H1 (cell line): ENCODE data around the gene C11orf54. TPM values are rescaled to one million over a fixed set of nuclear protein-coding genes. Genes with fewer than 3 reads are reported as not detected.

ENCODE experiments used
- CTCF ChIA-PET: fragments of 300-600 bp; sonication (Branson Sonifier 250); formaldehyde crosslinking; loops from one replicate; lab custom pipeline; 2021; ENCODE audit not compliant: partially characterized antibody; lab: Charles Lee
- POLR2A ChIA-PET: fragments of 300-600 bp; sonication (Branson Sonifier 250); formaldehyde crosslinking; loops from one replicate; lab custom pipeline; 2021; ENCODE audit warnings: inconsistent platforms; ENCODE audit not compliant: partially characterized antibody; lab: Charles Lee
- DNase-seq, 2 experiments: peaks; one replicate each; pipeline versions ENCODE4 v3.0.0 to v3.0.0-alpha.2; 2010 to 2022; ENCODE audit warnings: low spot score in 2 of 2, low read depth in 1 of 2, mixed read lengths in 1 of 2
- FAIRE-seq: peaks from 2 replicates; lab custom pipeline; 2011; peaks lifted over from hg19 to GRCh38; lab: Jason Lieb, UNC
- H2AFZ ChIP-seq: 2 replicates; pipeline ENCODE4 v1.8.1; 2012; ENCODE audit warnings: low read length, inconsistent platforms
- H2AK5ac ChIP-seq: 2 replicates; pipeline ENCODE4 v1.6.1; 2013; ENCODE audit warnings: low read depth, low read length
- H2BK120ac ChIP-seq: replicated peaks from 2 replicates; pipeline ENCODE3; 2013; ENCODE audit warnings: low read depth, low read length, inconsistent platforms
- H2BK12ac ChIP-seq: 2 replicates; pipeline ENCODE4 v1.6.1; 2013; ENCODE audit warnings: low read depth, low read length
- H2BK15ac ChIP-seq: 2 replicates; pipeline ENCODE4 v1.6.1; 2013; ENCODE audit warnings: low read length
- H2BK20ac ChIP-seq: 2 replicates; pipeline ENCODE4 v1.6.1; 2013; ENCODE audit warnings: low read length
- H2BK5ac ChIP-seq: 2 replicates; pipeline ENCODE4 v1.6.1; 2013; ENCODE audit warnings: low read depth, low read length
- H3K14ac ChIP-seq: 2 replicates; pipeline ENCODE4 v1.6.1; 2013; ENCODE audit warnings: inconsistent platforms; ENCODE audit not compliant: insufficient read length
- H3K18ac ChIP-seq: 2 replicates; pipeline ENCODE4 v1.6.1; 2013; ENCODE audit warnings: low read length; ENCODE audit errors: extremely low read depth
- H3K23ac ChIP-seq: 2 replicates; pipeline ENCODE4 v1.6.1; 2013; ENCODE audit warnings: inconsistent platforms; ENCODE audit not compliant: insufficient read length
- H3K23me2 ChIP-seq: 2 replicates; pipeline ENCODE4 v1.6.1; 2013; ENCODE audit warnings: low read depth, low read length
- H3K27ac ChIP-seq: 2 replicates; pipeline ENCODE4 v1.6.1; 2011; ENCODE audit warnings: low read depth, low read length, inconsistent platforms
- H3K27me3 ChIP-seq, 4 experiments: replicated peaks in 1 of 4; 1 replicate in 1 of 4; 2 replicates in 3 of 4; pipeline versions ENCODE4 v1.6.1 to v1.8.1; 2011 to 2013; ENCODE audit warnings: low read length in 3 of 4, mild to moderate bottlenecking in 3 of 4, inconsistent platforms in 2 of 4, mixed read lengths in 2 of 4, moderate library complexity in 1 of 4; ENCODE audit not compliant: control insufficient read depth in 3 of 4, insufficient read depth in 3 of 4; ENCODE audit errors: extremely low read depth in 1 of 4
- H3K36me3 ChIP-seq, 4 experiments: 2 replicates each; pipeline versions ENCODE4 v1.6.1 to v1.8.1; 2011 to 2013; ENCODE audit warnings: mild to moderate bottlenecking in 4 of 4, low read length in 3 of 4, moderate library complexity in 2 of 4, control low read depth in 1 of 4, inconsistent platforms in 1 of 4; ENCODE audit not compliant: insufficient read depth in 4 of 4, control insufficient read depth in 2 of 4
- H3K4ac ChIP-seq: replicated peaks from 2 replicates; pipeline ENCODE3; 2013; ENCODE audit warnings: low read length, low read depth, mixed read lengths, inconsistent platforms; ENCODE audit not compliant: insufficient read length
- H3K4me1 ChIP-seq, 4 experiments: replicated peaks in 1 of 4; 1 replicate in 1 of 4; 2 replicates in 3 of 4; pipeline versions ENCODE4 v1.6.1 to v1.8.1; 2011 to 2013; ENCODE audit warnings: low read length in 3 of 4, inconsistent platforms in 2 of 4, mixed read lengths in 1 of 4; ENCODE audit not compliant: insufficient read depth in 4 of 4, control insufficient read depth in 3 of 4
- H3K4me2 ChIP-seq, 2 experiments: 2 replicates each; pipeline versions ENCODE4 v1.6.1 to v1.8.1; 2011 to 2013; ENCODE audit warnings: low read depth in 2 of 2, low read length in 2 of 2, control low read depth in 1 of 2, inconsistent platforms in 1 of 2, mild to moderate bottlenecking in 1 of 2; ENCODE audit not compliant: insufficient read depth in 1 of 2
- H3K4me3 ChIP-seq, 4 experiments: fragments of 200-600, 300-600 bp in 1 of 4; sonication (generic), shearing (Covaris generic), sonication (Bioruptor Twin) in 1 of 4; 2 replicates each; pipeline versions ENCODE4 v1.5.1 to v1.8.1; 2011 to 2016; ENCODE audit warnings: low read length in 4 of 4, low read depth in 3 of 4, control low read depth in 2 of 4, inconsistent platforms in 2 of 4, mild to moderate bottlenecking in 2 of 4, mixed read lengths in 1 of 4, moderate library complexity in 1 of 4; ENCODE audit not compliant: insufficient read depth in 2 of 4; ENCODE audit errors: extremely low read depth in 1 of 4
- H3K56ac ChIP-seq: replicated peaks from 2 replicates; pipeline ENCODE3; 2013; ENCODE audit warnings: low read depth, mild to moderate bottlenecking, mixed read lengths, low read length, inconsistent platforms; ENCODE audit not compliant: insufficient read length
- H3K79me1 ChIP-seq: 2 replicates; pipeline ENCODE4 v1.6.1; 2013; ENCODE audit warnings: low read depth, low read length, control low read depth
- H3K79me2 ChIP-seq, 2 experiments: 2 replicates each; pipeline versions ENCODE4 v1.6.1 to v1.8.1; 2012 to 2013; ENCODE audit warnings: low read length in 2 of 2, mild to moderate bottlenecking in 2 of 2, inconsistent platforms in 1 of 2; ENCODE audit not compliant: insufficient read depth in 2 of 2, control insufficient read depth in 1 of 2
- H3K9ac ChIP-seq, 4 experiments: replicated peaks in 1 of 4; 1 replicate in 1 of 4; 2 replicates in 3 of 4; pipeline versions ENCODE4 v1.6.1 to v1.8.1; 2011 to 2013; ENCODE audit warnings: low read depth in 3 of 4, low read length in 3 of 4, control low read depth in 2 of 4, mild to moderate bottlenecking in 2 of 4, moderate library complexity in 2 of 4, inconsistent platforms in 1 of 4; ENCODE audit errors: extremely low read depth in 1 of 4
- H3K9me3 ChIP-seq, 2 experiments: 2 replicates each; pipeline versions ENCODE4 v1.6.1 to v1.8.1; 2012 to 2013; ENCODE audit warnings: mild to moderate bottlenecking in 2 of 2, moderate library complexity in 2 of 2, control low read depth in 1 of 2, inconsistent platforms in 1 of 2, low read depth in 1 of 2, low read length in 1 of 2, mixed read lengths in 1 of 2; ENCODE audit not compliant: insufficient read depth in 2 of 2
- H4K20me1 ChIP-seq, 2 experiments: replicated peaks in 1 of 2; 2 replicates each; pipeline versions ENCODE3 to v1.8.1; 2011 to 2013; ENCODE audit warnings: inconsistent platforms in 2 of 2, low read length in 2 of 2, mild to moderate bottlenecking in 1 of 2; ENCODE audit not compliant: insufficient read depth in 2 of 2, control insufficient read depth in 1 of 2
- H4K5ac ChIP-seq: 2 replicates; pipeline ENCODE4 v1.6.1; 2013; ENCODE audit warnings: low read length, low read depth, mixed read lengths, inconsistent platforms; ENCODE audit not compliant: insufficient read length
- H4K8ac ChIP-seq: 2 replicates; pipeline ENCODE4 v1.8.0; 2013; ENCODE audit warnings: mild to moderate bottlenecking, moderate library complexity, low read length, inconsistent platforms; ENCODE audit not compliant: insufficient read depth; ENCODE audit errors: extremely low read depth
- H4K91ac ChIP-seq: replicated peaks from 2 replicates; pipeline ENCODE3; 2013; ENCODE audit warnings: low read length, mixed read lengths, inconsistent platforms; ENCODE audit not compliant: insufficient read length
- ASH2L ChIP-seq: fragments of 200-600, 300-600 bp; sonication (generic); IDR thresholded peaks from one replicate; pipeline ENCODE4 v1.7.1; 2017; ENCODE audit warnings: low read length
- CBX5 ChIP-seq: fragments of 300-800, 300-1000 bp; sonication (generic); IDR thresholded peaks from 2 replicates; pipeline ENCODE4 v1.7.1; 2016; ENCODE audit warnings: antibody characterized with exemption, low read length, low read depth
- CHD1 ChIP-seq: IDR thresholded peaks from 2 replicates; pipeline ENCODE4 v1.6.1; 2012; ENCODE audit warnings: low read depth, low read length, improper control_type of control experiment
- EP300 ChIP-seq, 2 experiments: IDR thresholded peaks; 1 replicate in 1 of 2; 2 replicates in 1 of 2; pipeline ENCODE4 v1.6.1; 2011 to 2012; ENCODE audit warnings: low read depth in 2 of 2, low read length in 2 of 2, mild to moderate bottlenecking in 2 of 2, borderline replicate concordance in 1 of 2, inconsistent platforms in 1 of 2, moderate library complexity in 1 of 2
- RXRA ChIP-seq: IDR thresholded peaks from 2 replicates; pipeline ENCODE4 v1.6.1; 2011; ENCODE audit warnings: low read depth, mild to moderate bottlenecking, low read length, moderate library complexity; ENCODE audit not compliant: insufficient read depth
- SAP30 ChIP-seq: fragments of 300-600 bp; sonication (generic); IDR thresholded peaks from 2 replicates; pipeline ENCODE4 v1.7.1; 2012; ENCODE audit warnings: low read length, moderate library complexity, mild to moderate bottlenecking, inconsistent platforms; ENCODE audit not compliant: insufficient read depth, insufficient replicate concordance
- SIX5 ChIP-seq: IDR thresholded peaks from 2 replicates; pipeline ENCODE4 v1.6.1; 2011; ENCODE audit warnings: mild to moderate bottlenecking, low read depth, low read length
- SUZ12 ChIP-seq: fragments of 200-600 bp; sonication (generic); IDR thresholded peaks from 2 replicates; pipeline ENCODE4 v1.6.1; 2012; ENCODE audit warnings: mild to moderate bottlenecking, inconsistent platforms, low read length, moderate library complexity, mixed read lengths
- TBP ChIP-seq: IDR thresholded peaks from 2 replicates; pipeline ENCODE4 v1.6.1; 2011; ENCODE audit warnings: low read depth, low read length, improper control_type of control experiment
- WGBS, 2 experiments: shearing (Covaris generic) in 1 of 2; methylation state at CpG; one replicate each; pipeline versions ENCODE4 v1.1.6 to v1.1.7; 2013 to 2015; ENCODE audit warnings: low lambda C conversion rate in 2 of 2, mixed read lengths in 2 of 2, inconsistent platforms in 1 of 2, low coverage in 1 of 2, missing lambda C conversion rate in 1 of 2; ENCODE audit not compliant: insufficient replicate concordance in 2 of 2, insufficient coverage in 1 of 2, insufficient read length in 1 of 2; ENCODE audit errors: extremely low coverage in 1 of 2, missing lambda C conversion rate in 1 of 2; 5-methylcytosine and 5-hydroxymethylcytosine counted together
- polyA plus RNA-seq, 7 experiments: library from polyadenylated mRNA; depleted of rRNA in 3 of 7; stranded (reverse) in 5 of 7; unstranded in 2 of 7; fragments of >200 nt in 5 of 7; fragments of 200-250 nt in 2 of 7; gene quantifications; 1 replicate in 5 of 7; 2 replicates in 1 of 7; 4 replicates in 1 of 7; pipeline versions ENCODE4 v1.2.1 to v1.2.3, GENCODE V29; 2011 to 2013; ENCODE audit warnings: missing spikeins in 2 of 7, mixed read lengths in 2 of 7
- total RNA-seq: library from RNA; stranded (reverse); fragmentation: NEBNext Ultra II Directional; extraction: Animal tissue kit (Norgen Biotek cat#: 25700); gene quantifications from 2 replicates; pipeline ENCODE4 v1.2.1, GENCODE V29; 2021

C11orf54 gene
- total and polyA plus RNA-seq, 2 of the 8 experiments (the other 6 are each of a cell fraction or from before 2014, with no cell fraction given), result 14.7 to 24.5 TPM

- Histone ChIP-seq H3K36me3 (peaks cover 2 to 44% (median 16%) of the 10 kb centered on the region in 4 experiments; a peak in 6 of 8 replicates), H2BK15ac (no peak overlapping the region), H3K9ac (no peak overlapping the region), H3K27ac (no peak overlapping the region), H3K79me1 (no peaks in the 10 kb centered on the region), H2AFZ (no peak overlapping the region), H3K27me3 (no peaks in the 10 kb centered on the region), H3K18ac (no peak overlapping the region), H3K4me3 (no peak overlapping the region), H3K23me2 (no peaks in the 10 kb centered on the region), H4K91ac (no peak overlapping the region), H2AK5ac (no peak overlapping the region), H3K23ac (no peak overlapping the region), H3K14ac (no peak overlapping the region), H2BK5ac (no peak overlapping the region), H3K9me3 (no peaks in the 10 kb centered on the region), H3K56ac (no peak overlapping the region), H3K79me2 (no peaks in the 10 kb centered on the region), H3K4me2 (no peak overlapping the region), H2BK12ac (no peak overlapping the region), H2BK20ac (no peak overlapping the region), H4K5ac (no peak overlapping the region), H3K4ac (no peak overlapping the region), H4K8ac (no peak overlapping the region), H4K20me1 (no peaks in the 10 kb centered on the region), H3K4me1 (peaks cover 0 to 7% (median 2%) of the 10 kb centered on the region in 4 experiments; a peak in 4 of 7 replicates), H2BK120ac (no peak overlapping the region)
- FAIRE-seq (no peak), DNase-seq (no peak)
- ChIA-PET POLR2A (interaction anchor here (0.8 to 1.8 kb wide), 3 partner anchors 19 to 46 kb away, joined by 3 to 6 read pairs (median 5); no protein-coding TSS in a partner anchor), CTCF (interaction anchor here (0.5 kb wide), 1 partner anchor 906 kb away, joined by 3 read pairs; no protein-coding TSS in a partner anchor)
- WGBS, 2 experiments, result 92% methylated on average over 1 of the region's 1 CpG; no CpG with 5 or more reads in 1 of the 2 experiments
- TF ChIP-seq ASH2L (no peak), SIX5 (no peak), TBP (no peak), RXRA (no peak), CBX5 (no peak), EP300 (IDR thresholded peaks at IDR 0.05; ENCODE audit: borderline replicate concordance in 1 of 2, low read depth in 2 of 2, low read length in 2 of 2) (no peak), SAP30 (no peak), SUZ12 (no peak), CHD1 (no peak)
Measured at GRCh38 chr11:93710239-93710638, 31.2 kb upstream of the C11orf54 start.
